GM12892 (cell line): Measurements from ENCODE around the gene MYBPC1.

Experiments used
- DNase-seq: peaks from one replicate; pipeline ENCODE4 v3.0.0; 2011; ENCODE audit not compliant: insufficient read length
- FAIRE-seq: peaks from 2 replicates; lab custom pipeline; 2011; peaks lifted over from hg19 to GRCh38; lab: Jason Lieb, UNC
- POLR2A ChIP-seq: IDR thresholded peaks from 2 replicates; pipeline ENCODE4 v1.6.1; 2011; ENCODE audit warnings: low read depth, low read length, control low read depth
- POLR2AphosphoS5 ChIP-seq: IDR thresholded peaks from 2 replicates; pipeline ENCODE4 v1.6.1; 2011; ENCODE audit warnings: low read depth, low read length, control low read depth
- TAF1 ChIP-seq: IDR thresholded peaks from 2 replicates; pipeline ENCODE4 v1.6.1; 2011; ENCODE audit warnings: low read depth, mild to moderate bottlenecking, control low read depth, low read length, borderline replicate concordance

The MYBPC1 gene

DNA sequence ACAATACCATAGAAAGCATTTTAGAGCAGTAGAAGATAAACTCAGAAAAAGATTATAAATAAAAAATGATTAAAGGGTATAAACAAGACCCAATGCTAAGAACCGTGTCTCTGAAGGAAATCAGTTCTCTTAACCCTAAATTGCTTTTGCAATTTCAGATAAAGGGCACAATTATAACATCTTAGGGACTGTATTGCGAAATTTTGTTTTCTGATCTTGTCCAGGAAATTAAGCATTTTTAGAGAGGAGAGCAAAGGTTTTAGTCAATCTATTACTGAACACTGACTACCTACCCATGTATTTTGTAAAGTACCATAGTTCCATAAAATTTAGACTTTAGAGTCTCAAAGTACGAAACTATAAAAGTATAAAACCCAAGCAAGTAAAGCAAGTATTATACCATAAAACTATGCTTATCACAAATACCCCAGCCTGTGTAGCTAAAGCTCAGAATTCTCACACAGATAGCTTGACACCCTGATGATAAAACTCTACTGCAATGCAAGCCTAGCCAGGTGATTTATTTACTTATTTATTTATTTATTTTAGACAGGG is 95.8 kb downstream of the MYBPC1 start:
- no peak for FAIRE-seq
- TF ChIP-seq TAF1 (no peak), POLR2AphosphoS5 (no peak), POLR2A (no peak)
- no peak for DNase-seq

DNA sequence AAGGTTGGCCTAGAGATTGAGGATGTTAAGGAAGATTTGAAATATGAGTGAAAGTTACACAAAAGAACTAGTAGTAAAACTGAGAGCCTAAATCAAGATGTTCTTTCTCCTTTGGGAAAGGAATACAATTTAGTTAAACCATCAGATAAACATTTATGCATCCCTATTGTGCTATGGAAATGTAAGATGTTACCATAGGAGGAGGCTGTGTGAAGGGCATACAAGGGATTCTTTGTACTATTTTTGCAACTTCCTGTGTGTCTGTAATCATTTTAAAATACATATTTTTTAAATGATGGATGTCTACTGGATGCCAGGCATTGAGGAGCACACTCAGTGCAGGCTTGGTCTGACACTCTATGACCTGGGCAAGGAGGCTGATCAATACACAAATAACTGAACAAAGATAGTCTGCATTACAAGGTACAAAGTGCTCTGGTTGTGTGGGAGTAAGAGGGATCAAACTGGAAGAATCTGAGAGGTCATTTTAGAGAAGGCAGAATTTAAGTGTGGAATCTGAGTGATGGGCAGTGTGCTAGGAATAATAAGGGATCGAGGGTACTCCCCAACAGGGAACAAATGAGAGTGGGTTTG is 96.8 kb downstream of the MYBPC1 start:
- DNase-seq (no peak), FAIRE-seq (no peak)
- TF ChIP-seq TAF1 (no peak), POLR2A (no peak), POLR2AphosphoS5 (no peak)

DNA sequence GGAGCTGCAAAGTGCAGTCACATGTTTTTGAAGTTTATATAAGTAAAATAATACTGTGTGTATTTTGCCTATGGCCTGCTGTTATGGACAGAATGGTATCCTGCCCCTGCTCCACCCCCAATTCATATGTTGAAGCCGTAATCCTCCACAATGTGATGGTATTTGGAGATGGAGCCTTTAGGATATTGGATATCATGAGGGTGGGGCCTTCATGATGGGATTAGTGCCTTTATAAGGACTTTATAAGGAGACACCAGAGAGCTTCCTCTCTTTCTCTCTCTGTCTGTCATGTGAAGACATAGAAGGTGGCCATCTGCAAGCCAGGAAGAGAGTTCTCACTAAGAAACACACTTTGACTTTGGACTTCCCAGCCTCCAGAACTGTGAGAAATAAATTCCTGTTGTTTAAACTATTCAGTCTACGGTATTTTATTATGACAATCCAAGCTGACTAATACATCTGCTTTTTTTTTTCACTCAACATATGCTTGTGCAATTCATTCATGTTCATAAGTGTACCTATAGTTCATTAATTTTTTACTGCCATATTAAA is 99.6 kb downstream of the MYBPC1 start:
- TF ChIP-seq TAF1 (no peak), POLR2A (no peak), POLR2AphosphoS5 (no peak)
- FAIRE-seq: no peak
- DNase-seq: no peak

DNA sequence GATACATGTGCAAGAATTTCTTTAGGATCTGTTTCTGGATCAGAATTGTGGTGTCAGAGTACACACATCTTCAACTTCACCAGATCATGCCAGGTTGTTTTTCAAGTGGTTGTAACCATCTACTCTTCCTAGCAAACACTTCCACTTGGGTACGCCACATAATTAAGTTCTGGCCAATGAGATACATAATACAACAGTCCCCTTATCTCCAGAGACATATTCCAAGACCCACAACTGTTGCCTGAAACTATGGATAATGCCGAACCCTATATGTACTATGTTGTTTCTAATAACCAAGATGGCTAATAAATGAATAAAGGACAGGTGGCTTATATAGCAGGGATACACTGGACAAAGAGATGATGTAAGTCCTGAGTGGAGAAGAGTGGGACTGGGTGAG is 100.2 kb downstream of the MYBPC1 start:
- no peak for TF ChIP-seq POLR2AphosphoS5
- no peak for TF ChIP-seq POLR2A
- TF ChIP-seq TAF1: no peak
- no peak for DNase-seq
- FAIRE-seq: no peak

DNA sequence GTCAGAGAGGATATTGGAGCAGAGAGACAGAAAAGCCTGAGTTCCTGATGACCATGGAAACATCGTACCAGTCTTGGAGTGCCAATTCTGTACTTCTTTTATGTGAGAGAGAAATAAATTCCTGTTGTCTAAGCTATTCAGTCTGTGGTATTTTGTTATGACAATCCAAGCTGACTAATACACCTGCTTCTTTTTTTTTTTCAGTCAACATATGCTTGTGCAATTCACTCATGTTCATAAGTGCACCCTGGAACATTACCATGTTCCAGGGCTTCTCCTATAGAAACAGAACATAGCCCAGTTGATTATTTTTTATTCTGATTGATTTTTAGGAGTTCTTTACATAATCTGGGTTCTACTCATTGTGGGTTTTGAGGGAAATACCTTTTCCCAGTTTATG is 100.9 kb downstream of the MYBPC1 start:
- FAIRE-seq: no peak
- no peak for TF ChIP-seq POLR2AphosphoS5
- DNase-seq: no peak

DNA sequence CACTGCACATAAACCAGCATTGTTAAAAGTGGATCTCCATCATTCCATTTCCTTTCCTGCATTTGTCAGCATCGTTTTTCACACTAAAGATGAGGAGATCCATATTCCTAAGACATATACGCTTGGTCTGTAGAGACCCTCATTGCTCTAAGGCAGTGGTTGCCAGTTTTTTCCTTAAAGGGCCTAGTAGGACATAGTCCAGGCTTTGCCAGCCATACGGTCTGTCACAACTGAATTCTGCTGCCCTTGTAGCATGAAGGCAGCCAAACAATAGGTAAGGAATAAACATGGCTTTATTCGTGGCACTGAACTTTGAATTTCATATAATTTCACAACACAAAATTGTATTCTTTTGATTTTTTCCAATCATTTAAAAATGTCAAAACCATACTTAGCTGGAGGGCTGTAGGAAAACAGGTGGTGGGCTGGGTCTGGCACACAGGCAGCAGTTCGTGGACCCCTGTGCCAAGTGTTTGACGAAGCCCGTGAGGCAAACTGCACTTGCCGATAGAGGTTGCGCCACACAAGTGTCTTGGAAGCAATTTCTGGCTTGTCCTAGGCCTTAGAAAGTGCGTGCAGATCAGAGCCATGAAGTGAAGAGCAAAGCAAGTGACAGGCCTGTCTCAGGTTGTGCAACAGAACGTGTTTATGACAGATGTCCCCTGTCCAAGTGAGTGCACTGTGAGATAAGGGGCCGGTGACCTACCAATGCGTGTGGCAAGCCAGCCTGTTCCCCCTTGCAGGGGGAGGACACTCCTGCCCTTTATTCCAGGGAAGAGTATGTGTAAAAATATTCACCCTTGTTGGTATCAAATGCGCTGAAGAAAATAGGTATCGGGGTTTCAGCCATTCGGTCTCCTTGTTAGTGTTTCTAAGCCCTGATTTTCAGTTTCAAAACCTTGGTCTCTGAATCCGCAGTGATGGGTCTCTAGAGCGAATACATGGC is 101.8 kb downstream of the MYBPC1 start:
- TF ChIP-seq TAF1 (no peak), POLR2A (no peak), POLR2AphosphoS5 (no peak)
- FAIRE-seq: peak; percentile 85
- peak; percentile 11 for DNase-seq

DNA sequence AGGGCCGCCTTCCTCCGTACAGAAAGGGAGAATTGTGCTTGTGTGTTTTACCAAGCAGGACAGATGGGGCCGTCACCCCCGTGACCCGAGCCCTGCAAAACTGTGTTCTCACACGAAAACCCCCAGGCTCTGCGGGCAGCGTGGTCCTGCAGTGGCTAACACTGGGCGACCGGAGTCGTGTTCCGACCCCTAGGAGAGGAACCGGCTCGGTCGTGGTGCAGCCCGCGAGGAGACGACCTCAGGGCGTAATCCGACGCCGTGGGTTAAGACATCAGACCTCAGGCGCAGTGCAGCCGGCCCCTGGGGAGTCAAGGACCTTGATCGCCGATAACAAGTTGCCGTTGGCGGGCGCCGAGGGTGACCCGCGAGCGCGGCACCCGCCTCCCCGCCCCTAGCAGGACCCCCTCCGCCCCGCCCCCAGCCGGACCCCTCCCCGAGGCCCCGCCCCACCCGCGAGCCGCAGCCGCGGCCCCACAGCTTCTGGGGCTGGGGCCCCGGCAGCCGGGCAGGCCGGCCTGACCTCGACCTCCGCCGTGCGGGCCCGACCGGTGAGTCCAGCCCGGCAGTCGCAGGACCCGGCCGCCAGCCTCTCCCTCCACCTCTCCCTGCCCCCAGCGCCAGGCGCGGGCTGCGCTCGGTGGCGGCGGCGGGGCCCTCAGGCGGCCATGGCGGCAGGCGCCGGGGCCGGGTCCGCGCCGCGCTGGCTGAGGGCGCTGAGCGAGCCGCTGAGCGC is 102.6 kb downstream of the MYBPC1 start, which contains the start of gene CHPT1:
TSS of gene CHPT1 (plus strand) at position 444 of the 733 bp plus-strand sequence. CDS start at position 666, 222 bp downstream.
- no peak for FAIRE-seq
- TF ChIP-seq POLR2AphosphoS5 (no peak), POLR2A (no peak; the same call in 1 of the 2 replicates), TAF1 (no peak)
- DNase-seq: peak; percentile 62

DNA sequence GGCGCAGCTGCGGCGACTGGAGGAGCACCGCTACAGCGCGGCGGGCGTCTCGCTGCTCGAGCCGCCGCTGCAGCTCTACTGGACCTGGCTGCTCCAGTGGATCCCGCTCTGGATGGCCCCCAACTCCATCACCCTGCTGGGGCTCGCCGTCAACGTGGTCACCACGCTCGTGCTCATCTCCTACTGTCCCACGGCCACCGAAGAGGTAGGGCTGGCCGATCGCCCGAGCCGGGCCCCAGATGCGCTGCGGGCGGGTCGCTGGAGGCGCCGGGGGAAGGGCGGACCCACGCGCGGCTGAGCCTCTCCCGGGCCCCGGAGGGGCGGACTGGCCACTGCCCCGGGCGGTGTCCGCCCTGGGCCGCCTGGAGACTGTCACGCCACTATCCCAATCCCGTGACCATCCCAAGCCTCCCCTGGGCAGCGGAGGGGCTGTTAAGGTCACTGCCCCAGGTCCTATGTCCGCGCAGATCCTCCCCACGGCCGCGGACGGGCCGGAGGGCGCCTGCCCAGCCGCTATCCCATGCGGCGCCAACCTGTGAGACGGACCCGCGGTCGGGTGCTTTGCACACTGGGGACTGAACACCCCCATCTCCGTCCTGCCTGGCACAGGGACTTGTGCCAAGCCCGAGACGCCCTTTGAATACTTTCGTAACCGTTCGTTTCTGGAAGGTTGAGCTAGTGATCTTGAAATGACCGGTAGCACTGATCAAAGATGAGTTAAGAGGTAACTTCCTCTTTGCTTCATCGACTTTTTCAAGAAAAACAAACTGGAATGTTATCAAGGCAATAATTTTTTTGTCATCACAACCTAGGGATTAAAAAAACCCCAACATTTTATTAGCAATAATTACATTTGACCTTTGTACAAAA is 103.4 kb downstream of the MYBPC1 start:
- TF ChIP-seq POLR2AphosphoS5 (no peak), TAF1 (no peak), POLR2A (no peak)
- peak; percentile 52 for DNase-seq
- FAIRE-seq: no peak

DNA sequence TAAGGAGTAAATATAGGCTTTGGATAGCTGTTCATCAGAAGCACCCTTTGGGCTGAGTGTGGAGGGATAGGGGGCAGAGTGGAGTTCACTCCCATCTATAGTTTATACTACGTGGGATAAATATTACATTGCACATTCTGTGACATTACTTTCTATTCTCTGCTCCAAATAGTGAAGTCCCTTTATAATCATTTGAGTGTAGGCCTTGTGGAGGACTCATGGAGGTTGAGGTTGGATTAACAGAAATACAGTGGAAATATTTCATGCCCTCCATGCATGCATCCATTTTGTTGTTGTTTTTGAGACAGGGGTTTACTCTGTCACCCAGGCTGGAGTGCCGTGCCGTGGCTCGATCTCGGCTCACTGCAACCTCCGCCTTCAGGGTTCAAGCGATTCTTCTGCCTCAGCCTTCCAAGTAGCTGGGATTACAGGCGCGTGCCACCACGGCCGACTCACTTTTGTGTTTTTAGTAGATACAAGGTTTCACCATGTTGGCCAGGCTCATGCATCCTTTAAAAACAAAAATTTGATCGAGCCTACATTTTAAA is 104.1 kb downstream of the MYBPC1 start:
- DNase-seq (no peak), FAIRE-seq (no peak)
- no peak for TF ChIP-seq POLR2A
- TF ChIP-seq POLR2AphosphoS5: no peak
- TF ChIP-seq TAF1: no peak

DNA sequence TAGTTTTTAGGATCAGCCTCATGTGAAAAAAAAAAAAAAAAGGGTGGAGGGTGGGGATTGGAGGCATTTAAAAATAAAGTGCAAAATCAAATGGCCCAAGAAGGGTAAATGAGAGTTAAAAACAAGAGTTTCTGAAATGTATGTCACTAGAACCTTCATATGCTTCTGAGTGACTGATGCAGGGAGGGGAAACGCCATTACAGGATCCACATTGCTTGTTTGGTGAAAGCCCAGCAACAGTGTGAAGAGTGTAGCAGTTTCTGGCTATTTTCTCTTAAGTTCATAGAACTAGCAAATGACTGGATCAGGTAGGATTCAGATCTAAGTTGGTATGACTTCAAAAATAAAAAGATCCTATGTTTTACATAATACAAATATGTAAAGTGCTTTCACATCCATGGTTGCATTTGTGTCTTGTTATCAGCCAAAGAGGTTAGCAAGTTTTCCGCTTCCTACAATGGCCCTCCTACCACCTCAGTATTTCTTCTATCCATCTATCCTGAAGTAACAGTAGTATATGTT is 105.6 kb downstream of the MYBPC1 start:
- no peak for TF ChIP-seq POLR2AphosphoS5
- no peak for TF ChIP-seq TAF1
- no peak for TF ChIP-seq POLR2A
- FAIRE-seq (no peak), DNase-seq (no peak)

DNA sequence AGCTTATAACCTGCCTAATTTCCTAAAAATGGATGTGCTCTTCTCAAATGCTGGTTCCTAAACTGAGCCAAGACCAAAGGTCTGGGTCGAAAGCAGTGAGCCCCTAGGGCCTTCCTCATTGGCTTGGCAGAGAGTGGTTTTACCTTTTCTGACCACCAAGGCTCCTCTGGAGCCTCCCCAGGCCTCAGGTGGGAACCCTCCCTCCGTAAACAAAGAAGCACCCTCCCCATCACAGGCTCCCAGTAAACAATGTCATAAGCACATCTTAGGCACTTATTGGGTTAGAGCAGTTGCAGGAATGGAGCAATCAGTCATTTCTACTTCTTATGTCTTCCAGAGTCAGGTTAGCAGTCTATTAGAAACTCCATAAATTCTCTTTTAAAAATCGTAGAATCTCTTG is 108.7 kb downstream of the MYBPC1 start:
- DNase-seq (no peak), FAIRE-seq (no peak)
- TF ChIP-seq POLR2A (no peak), TAF1 (no peak), POLR2AphosphoS5 (no peak)
